Transverse colon (tissue), 4 donors: Measurements from ENCODE around the gene LAMA2. TPM values are rescaled to one million over a fixed set of nuclear protein-coding genes. Genes with fewer than 3 reads are reported as not detected.

Experiments used
- DNase-seq: peaks from one replicate; pipeline ENCODE4 v3.0.0-alpha.2; 2019
- H3K27ac ChIP-seq, 4 donors: fragments of 200-600 bp; sonication (generic); 2 replicates each; pipeline ENCODE4 v1.5.1; 2016 to 2018; ENCODE audit warnings: inconsistent platforms in 4 of 4
- H3K27me3 ChIP-seq: fragments of 200-600 bp; sonication (generic); 2 replicates; pipeline ENCODE4 v1.5.1; 2017; ENCODE audit warnings: inconsistent platforms
- H3K36me3 ChIP-seq, 4 donors: fragments of 200-600 bp; sonication (generic); 2 replicates each; pipeline ENCODE4 v1.5.1; 2017 to 2019; ENCODE audit warnings: inconsistent platforms in 4 of 4
- H3K4me1 ChIP-seq, 4 donors: fragments of 200-600 bp; sonication (generic); 2 replicates each; pipeline ENCODE4 v1.5.1; 2017 to 2020; ENCODE audit warnings: inconsistent platforms in 4 of 4
- H3K4me3 ChIP-seq, 4 donors: fragments of 200-600 bp; sonication (generic); 1 replicate in 1 of 4; 2 replicates in 3 of 4; pipeline versions ENCODE4 v1.5.1 to v1.6.1; 2017 to 2019; ENCODE audit warnings: inconsistent platforms in 4 of 4
- H3K9me3 ChIP-seq, 2 donors: fragments of 200-600 bp; sonication (generic); 2 replicates each; pipeline ENCODE4 v1.5.1; 2017 to 2019; ENCODE audit warnings: inconsistent platforms in 2 of 2
- EP300 ChIP-seq: sonication (generic); formaldehyde crosslinking; IDR thresholded peaks from one replicate; pipeline ENCODE4 v1.6.1; 2017; ENCODE audit warnings: antibody characterized with exemption, low read depth
- POLR2A ChIP-seq: fragments of 450-650 bp; IDR thresholded peaks from one replicate; pipeline ENCODE4 v1.6.1; 2016; ENCODE audit warnings: antibody characterized with exemption, mild to moderate bottlenecking, moderate library complexity
- POLR2AphosphoS5 ChIP-seq, 3 donors: sonication (generic); formaldehyde crosslinking; IDR thresholded peaks; one replicate each; pipeline ENCODE4 v1.6.1; 2016; ENCODE audit warnings: antibody characterized with exemption in 3 of 3
- WGBS, 2 donors: methylation state at CpG; one replicate each; pipeline ENCODE4 v1.1.5; 2018; ENCODE audit warnings: low coverage in 1 of 2; 5-methylcytosine and 5-hydroxymethylcytosine counted together
- in situ Hi-C, 4 donors: fragments of 200-750 bp; cut with MboI; loops; one replicate each; pipeline versions ENCODE4 v1.15.0 to v1.15.1; 2017; ENCODE audit warnings: low sequenced_read_pairs in 3 of 4, low pct_ligation_motif_present in 1 of 4, low pct_unique_long_range_greater_than_20kb in 1 of 4
- intact Hi-C: fragments of 100-400 bp; cut with DNase I; formaldehyde crosslinking; loops from one replicate; pipeline ENCODE4 v1.15.1; 2023; ENCODE audit warnings: low total_unique reads
- total RNA-seq, 4 donors: library from RNA; depleted of rRNA; stranded (reverse); fragments of >200 nt; gene quantifications; one replicate each; pipeline ENCODE4 v1.1.0, GENCODE V29; 2016
- TF ChIP-seq, protein P1 (sequence below), 5 experiments: fragments of 200-600 bp in 3 of 5; fragments of 450-650 bp in 2 of 5; sonication (generic) in 3 of 5; IDR thresholded peaks; 1 replicate in 2 of 5; 2 replicates in 3 of 5; pipeline ENCODE4 v1.5.1; 2016 to 2017; ENCODE audit warnings: antibody characterized with exemption in 5 of 5, inconsistent platforms in 3 of 5, mild to moderate bottlenecking in 2 of 5, moderate library complexity in 1 of 5

LAMA2 gene, protein sequence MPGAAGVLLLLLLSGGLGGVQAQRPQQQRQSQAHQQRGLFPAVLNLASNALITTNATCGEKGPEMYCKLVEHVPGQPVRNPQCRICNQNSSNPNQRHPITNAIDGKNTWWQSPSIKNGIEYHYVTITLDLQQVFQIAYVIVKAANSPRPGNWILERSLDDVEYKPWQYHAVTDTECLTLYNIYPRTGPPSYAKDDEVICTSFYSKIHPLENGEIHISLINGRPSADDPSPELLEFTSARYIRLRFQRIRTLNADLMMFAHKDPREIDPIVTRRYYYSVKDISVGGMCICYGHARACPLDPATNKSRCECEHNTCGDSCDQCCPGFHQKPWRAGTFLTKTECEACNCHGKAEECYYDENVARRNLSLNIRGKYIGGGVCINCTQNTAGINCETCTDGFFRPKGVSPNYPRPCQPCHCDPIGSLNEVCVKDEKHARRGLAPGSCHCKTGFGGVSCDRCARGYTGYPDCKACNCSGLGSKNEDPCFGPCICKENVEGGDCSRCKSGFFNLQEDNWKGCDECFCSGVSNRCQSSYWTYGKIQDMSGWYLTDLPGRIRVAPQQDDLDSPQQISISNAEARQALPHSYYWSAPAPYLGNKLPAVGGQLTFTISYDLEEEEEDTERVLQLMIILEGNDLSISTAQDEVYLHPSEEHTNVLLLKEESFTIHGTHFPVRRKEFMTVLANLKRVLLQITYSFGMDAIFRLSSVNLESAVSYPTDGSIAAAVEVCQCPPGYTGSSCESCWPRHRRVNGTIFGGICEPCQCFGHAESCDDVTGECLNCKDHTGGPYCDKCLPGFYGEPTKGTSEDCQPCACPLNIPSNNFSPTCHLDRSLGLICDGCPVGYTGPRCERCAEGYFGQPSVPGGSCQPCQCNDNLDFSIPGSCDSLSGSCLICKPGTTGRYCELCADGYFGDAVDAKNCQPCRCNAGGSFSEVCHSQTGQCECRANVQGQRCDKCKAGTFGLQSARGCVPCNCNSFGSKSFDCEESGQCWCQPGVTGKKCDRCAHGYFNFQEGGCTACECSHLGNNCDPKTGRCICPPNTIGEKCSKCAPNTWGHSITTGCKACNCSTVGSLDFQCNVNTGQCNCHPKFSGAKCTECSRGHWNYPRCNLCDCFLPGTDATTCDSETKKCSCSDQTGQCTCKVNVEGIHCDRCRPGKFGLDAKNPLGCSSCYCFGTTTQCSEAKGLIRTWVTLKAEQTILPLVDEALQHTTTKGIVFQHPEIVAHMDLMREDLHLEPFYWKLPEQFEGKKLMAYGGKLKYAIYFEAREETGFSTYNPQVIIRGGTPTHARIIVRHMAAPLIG (N-terminal part only)
- 10 to 100 TPM; 12.3 to 43.0 (median 32.1) TPM for total RNA-seq

DNA sequence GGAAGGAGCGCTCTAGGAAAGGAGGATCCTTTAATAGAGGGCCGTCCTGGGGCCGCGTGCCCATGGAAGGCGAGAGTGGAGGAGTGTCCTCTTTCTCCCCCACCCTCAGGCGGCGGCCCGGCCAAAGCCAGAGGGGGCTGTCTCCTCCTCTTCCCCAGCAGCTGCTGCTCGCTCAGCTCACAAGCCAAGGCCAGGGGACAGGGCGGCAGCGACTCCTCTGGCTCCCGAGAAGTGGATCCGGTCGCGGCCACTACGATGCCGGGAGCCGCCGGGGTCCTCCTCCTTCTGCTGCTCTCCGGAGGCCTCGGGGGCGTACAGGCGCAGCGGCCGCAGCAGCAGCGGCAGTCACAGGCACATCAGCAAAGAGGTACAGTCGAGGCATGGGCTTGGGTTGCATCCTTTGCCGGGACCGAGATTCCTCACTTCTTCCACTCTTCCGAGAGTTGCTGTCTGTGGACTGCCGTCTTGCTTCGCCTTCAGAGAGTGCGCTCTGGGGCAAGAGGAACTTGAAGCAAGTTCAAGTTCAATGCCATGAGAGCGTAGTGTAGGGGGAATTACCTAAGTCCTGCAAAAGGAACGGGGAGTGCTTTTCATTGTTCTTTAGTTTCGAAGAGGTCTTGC is at the start of gene LAMA2:
Gene LAMA2 (plus strand): TSS at position 148 of the 621 bp plus-strand sequence. CDS start 108 bp downstream, at position 256.
- peak; percentile 41 for DNase-seq
- TF ChIP-seq POLR2A: peak; percentile 48
- TF ChIP-seq, protein P1, sequence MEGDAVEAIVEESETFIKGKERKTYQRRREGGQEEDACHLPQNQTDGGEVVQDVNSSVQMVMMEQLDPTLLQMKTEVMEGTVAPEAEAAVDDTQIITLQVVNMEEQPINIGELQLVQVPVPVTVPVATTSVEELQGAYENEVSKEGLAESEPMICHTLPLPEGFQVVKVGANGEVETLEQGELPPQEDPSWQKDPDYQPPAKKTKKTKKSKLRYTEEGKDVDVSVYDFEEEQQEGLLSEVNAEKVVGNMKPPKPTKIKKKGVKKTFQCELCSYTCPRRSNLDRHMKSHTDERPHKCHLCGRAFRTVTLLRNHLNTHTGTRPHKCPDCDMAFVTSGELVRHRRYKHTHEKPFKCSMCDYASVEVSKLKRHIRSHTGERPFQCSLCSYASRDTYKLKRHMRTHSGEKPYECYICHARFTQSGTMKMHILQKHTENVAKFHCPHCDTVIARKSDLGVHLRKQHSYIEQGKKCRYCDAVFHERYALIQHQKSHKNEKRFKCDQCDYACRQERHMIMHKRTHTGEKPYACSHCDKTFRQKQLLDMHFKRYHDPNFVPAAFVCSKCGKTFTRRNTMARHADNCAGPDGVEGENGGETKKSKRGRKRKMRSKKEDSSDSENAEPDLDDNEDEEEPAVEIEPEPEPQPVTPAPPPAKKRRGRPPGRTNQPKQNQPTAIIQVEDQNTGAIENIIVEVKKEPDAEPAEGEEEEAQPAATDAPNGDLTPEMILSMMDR (IDR thresholded peaks at IDR 0.05): no peak
- TF ChIP-seq POLR2AphosphoS5 (IDR thresholded peaks at IDR 0.05): peak; percentile 26 to 70 (median 60)
- Histone ChIP-seq H3K4me1 (peaks cover 0 to 4% (median 1%) of the 10 kb centered on the region in 4 donors), H3K27ac (peak within 1 kb of the TSS; percentile 51 to 73 (median 56)), H3K4me3 (peak within 1 kb of the TSS; percentile 19 to 48 (median 38)), H3K36me3 (no peaks in the 10 kb centered on the region), H3K9me3 (no peaks in the 10 kb centered on the region), H3K27me3 (peaks cover 6% of the 10 kb centered on the region)
- intact Hi-C loops: no loop called here
- 27 to 43% methylated on average over 1 to 32 of the region's 36 CpGs for WGBS, 2 donors
- in situ Hi-C loops: no loop called here

DNA sequence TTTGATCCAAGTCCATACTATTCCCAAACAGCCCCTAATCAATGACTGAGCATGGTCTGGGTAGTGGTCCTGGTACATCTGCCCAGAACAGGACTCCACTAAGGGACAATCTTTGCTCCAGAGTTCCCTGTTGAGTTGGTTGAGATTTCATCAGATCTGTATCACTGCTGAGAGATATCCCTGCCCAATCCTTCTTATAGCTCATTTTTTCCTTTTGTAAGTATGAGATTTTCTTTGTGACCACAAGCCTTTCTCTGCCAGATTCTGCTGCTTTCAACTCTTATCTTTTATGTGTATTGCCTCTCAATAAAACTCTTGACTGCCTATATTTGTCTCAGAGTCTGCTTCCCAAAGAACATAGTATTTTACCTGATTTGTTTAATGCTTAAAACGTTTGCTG is 46.2 kb upstream of the LAMA2 start:
- in situ Hi-C loops: no loop called here
- Histone ChIP-seq H3K9me3 (no peaks in the 10 kb centered on the region), H3K36me3 (no peaks in the 10 kb centered on the region), H3K4me3 (no peak overlapping the region), H3K27me3 (no peaks in the 10 kb centered on the region), H3K27ac (no peak overlapping the region), H3K4me1 (no peaks in the 10 kb centered on the region)
- intact Hi-C loops: no loop called here
- 18 to 22% methylated on average over 1 of the region's 1 CpG for WGBS, 2 donors
- TF ChIP-seq EP300 (no peak), POLR2A (no peak), POLR2AphosphoS5 (IDR thresholded peaks at IDR 0.05) (no peak)
- TF ChIP-seq, protein P1 (IDR thresholded peaks at IDR 0.05): no peak
- no peak for DNase-seq

DNA sequence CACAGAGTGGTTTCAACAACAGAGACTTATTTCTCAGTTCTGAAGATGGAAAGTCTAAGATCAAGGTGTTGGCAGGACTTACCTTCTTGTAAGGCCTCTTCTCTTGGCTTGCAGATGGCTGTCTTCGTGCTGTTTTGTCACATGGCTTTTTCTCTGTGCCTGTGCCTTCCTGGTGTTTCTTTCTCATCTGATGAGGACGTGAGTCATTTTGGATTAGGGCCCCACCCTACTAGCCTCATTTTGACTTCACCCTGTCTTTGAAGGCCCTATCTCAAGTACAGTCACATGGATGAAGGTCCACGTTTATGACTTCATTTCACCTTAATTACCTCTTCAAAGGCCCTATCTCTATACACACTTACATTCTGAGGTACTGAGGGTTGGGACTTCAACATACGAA is 41.4 kb upstream of the LAMA2 start:
- H3K27me3 ChIP-seq: no peaks in the 10 kb centered on the region
- no peaks in the 10 kb centered on the region for H3K4me1 ChIP-seq
- H3K36me3 ChIP-seq: no peaks in the 10 kb centered on the region
- H3K4me3 ChIP-seq: no peak overlapping the region
- no peak for DNase-seq
- H3K9me3 ChIP-seq: no peaks in the 10 kb centered on the region
- intact Hi-C loops (no loop called here), in situ Hi-C loops (no loop called here)
- 46 to 49% methylated on average over 4 of the region's 4 CpGs for WGBS, 2 donors
- TF ChIP-seq POLR2A (no peak), POLR2AphosphoS5 (IDR thresholded peaks at IDR 0.05) (no peak), EP300 (no peak)
- TF ChIP-seq, protein P1 (IDR thresholded peaks at IDR 0.05): no peak
- no peak overlapping the region for H3K27ac ChIP-seq
